Tibial nerve (tissue), 4 donors: ENCODE data around the gene CKM.

ENCODE experiments used
- EP300 ChIP-seq, 2 donors: sonication (generic); formaldehyde crosslinking; IDR thresholded peaks; one replicate each; pipeline ENCODE4 v1.6.1; 2017; ENCODE audit warnings: antibody characterized with exemption in 2 of 2, mild to moderate bottlenecking in 1 of 2
- POLR2A ChIP-seq, 2 donors: fragments of 450-650 bp; IDR thresholded peaks; one replicate each; pipeline ENCODE4 v1.6.1; 2017; ENCODE audit warnings: antibody characterized with exemption in 2 of 2, mild to moderate bottlenecking in 2 of 2, moderate library complexity in 2 of 2
- TF ChIP-seq, protein P1 (sequence below), 5 experiments: fragments of 200-600 bp in 3 of 5; fragments of 450-650 bp in 2 of 5; sonication (generic) in 3 of 5; IDR thresholded peaks; one replicate each; pipeline ENCODE4 v1.5.1; 2016 to 2019; ENCODE audit warnings: antibody characterized with exemption in 5 of 5, mild to moderate bottlenecking in 3 of 5, moderate library complexity in 2 of 5

DNA sequence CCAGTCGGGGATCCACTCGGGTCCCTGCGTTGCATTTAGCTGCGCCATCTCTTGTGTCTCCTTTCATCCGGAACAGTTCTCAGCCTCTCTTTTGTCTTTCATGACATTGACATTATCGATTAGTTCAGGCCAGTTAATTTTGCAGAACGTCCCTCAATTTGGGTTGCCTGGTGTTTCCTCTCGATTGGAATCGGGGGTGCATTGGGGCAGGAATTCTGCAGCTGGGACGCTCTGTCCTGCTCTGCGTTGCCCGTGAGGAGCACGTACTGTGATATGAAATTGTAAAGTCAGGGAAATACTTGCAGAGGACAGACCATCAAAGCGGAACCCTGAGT, 49.2 kb downstream of the CKM start:
- TF ChIP-seq, protein P1, sequence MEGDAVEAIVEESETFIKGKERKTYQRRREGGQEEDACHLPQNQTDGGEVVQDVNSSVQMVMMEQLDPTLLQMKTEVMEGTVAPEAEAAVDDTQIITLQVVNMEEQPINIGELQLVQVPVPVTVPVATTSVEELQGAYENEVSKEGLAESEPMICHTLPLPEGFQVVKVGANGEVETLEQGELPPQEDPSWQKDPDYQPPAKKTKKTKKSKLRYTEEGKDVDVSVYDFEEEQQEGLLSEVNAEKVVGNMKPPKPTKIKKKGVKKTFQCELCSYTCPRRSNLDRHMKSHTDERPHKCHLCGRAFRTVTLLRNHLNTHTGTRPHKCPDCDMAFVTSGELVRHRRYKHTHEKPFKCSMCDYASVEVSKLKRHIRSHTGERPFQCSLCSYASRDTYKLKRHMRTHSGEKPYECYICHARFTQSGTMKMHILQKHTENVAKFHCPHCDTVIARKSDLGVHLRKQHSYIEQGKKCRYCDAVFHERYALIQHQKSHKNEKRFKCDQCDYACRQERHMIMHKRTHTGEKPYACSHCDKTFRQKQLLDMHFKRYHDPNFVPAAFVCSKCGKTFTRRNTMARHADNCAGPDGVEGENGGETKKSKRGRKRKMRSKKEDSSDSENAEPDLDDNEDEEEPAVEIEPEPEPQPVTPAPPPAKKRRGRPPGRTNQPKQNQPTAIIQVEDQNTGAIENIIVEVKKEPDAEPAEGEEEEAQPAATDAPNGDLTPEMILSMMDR (IDR thresholded peaks at IDR 0.05): no peak
- no peak for TF ChIP-seq EP300 (IDR thresholded peaks at IDR 0.05)
- TF ChIP-seq POLR2A (IDR thresholded peaks at IDR 0.05): no peak
